NCI-H1105 (cell line): ENCODE measurements around the gene RHD.
A peak's percentile ranks its signal among the peaks of the same experiment; 100 is the strongest.
"Not testable (repeated sequence)": the region's sequence is repeated elsewhere in the genome, so short reads cannot be mapped to it uniquely, and the experiment has no call there.

ENCODE experiments used
- DNase-seq: peaks from one replicate; lab custom pipeline; 2025; lab: John Stamatoyannopoulos, UW

RHD gene

GRCh38 chr1:25308168-25308567 is 35.9 kb downstream of the RHD start:
- DNase-seq = not testable (repeated sequence)

GRCh38 chr1:25309085-25309484 is 36.8 kb downstream of the RHD start:
- not testable (repeated sequence) for DNase-seq

GRCh38 chr1:25309486-25309885 is 37.2 kb downstream of the RHD start:
- not testable (repeated sequence) for DNase-seq

- not testable (repeated sequence) for DNase-seq
Observed at GRCh38 chr1:25312806-25313470, 40.6 kb downstream of the RHD start.

GRCh38 chr1:25320314-25320938 is 48.1 kb downstream of the RHD start:
- not testable (repeated sequence) for DNase-seq

GRCh38 chr1:25322127-25322526 is 49.8 kb downstream of the RHD start:
- not testable (repeated sequence) for DNase-seq

- not testable (repeated sequence) for DNase-seq
Observed at GRCh38 chr1:25324407-25324806, 52.1 kb downstream of the RHD start.

GRCh38 chr1:25327864-25328790 is 55.8 kb downstream of the RHD start:
- DNase-seq = not testable (repeated sequence)

GRCh38 chr1:25328791-25329185 is 56.5 kb downstream of the RHD start:
- not testable (repeated sequence) for DNase-seq

- DNase-seq = not testable (repeated sequence)
Observed at GRCh38 chr1:25329336-25329735, 57.0 kb downstream of the RHD start.

GRCh38 chr1:25329950-25330349 is 57.6 kb downstream of the RHD start:
- DNase-seq = not testable (repeated sequence)

GRCh38 chr1:25336922-25337354 is 64.6 kb downstream of the RHD start:
- not testable (repeated sequence) for DNase-seq

GRCh38 chr1:25337483-25338187 is 65.3 kb downstream of the RHD start:
- DNase-seq = not testable (repeated sequence)

- peak; percentile 81 for DNase-seq
Observed at GRCh38 chr1:25338188-25338981, 66.1 kb downstream of the RHD start, which contains the start of gene TMEM50A. TSS of gene TMEM50A (plus strand) at chr1:25338334. CDS start at chr1:25340487, 2,153 bp downstream.

- no peak for DNase-seq
Observed at GRCh38 chr1:25338986-25339385, 66.7 kb downstream of the RHD start.

GRCh38 chr1:25341746-25342145 is 69.4 kb downstream of the RHD start:
- DNase-seq = no peak

- DNase-seq = no peak
Observed at GRCh38 chr1:25342846-25343245, 70.5 kb downstream of the RHD start.

GRCh38 chr1:25343872-25344271 is 71.6 kb downstream of the RHD start:
- DNase-seq = no peak

- DNase-seq = no peak
Observed at GRCh38 chr1:25347556-25347955, 75.2 kb downstream of the RHD start.

GRCh38 chr1:25349606-25350005 is 77.3 kb downstream of the RHD start:
- no peak for DNase-seq

- DNase-seq = no peak
Observed at GRCh38 chr1:25355841-25356395, 83.6 kb downstream of the RHD start.
